GM23338 (cell line): ENCODE results near the gene ADSS1. TPM values are rescaled to one million over a fixed set of nuclear protein-coding genes. Genes with fewer than 3 reads are reported as not detected.

Source experiments
- ATAC-seq: fragments of 200-7000 bp; cut with Tn5 transposase; 3 replicates; pipeline ENCODE4 v1.9.1; 2020
- DNase-seq: peaks from one replicate; pipeline ENCODE4 v3.0.0-alpha.2; 2015; ENCODE audit warnings: low spot score
- H2AFZ ChIP-seq: fragments of 200-600 bp; sonication (generic); 2 replicates; pipeline ENCODE4 v1.8.0; 2016; ENCODE audit warnings: antibody characterized with exemption, mild to moderate bottlenecking, moderate library complexity
- H3F3A ChIP-seq: fragments of 200-600 bp; sonication (generic); replicated peaks from 2 replicates; pipeline ENCODE4 v1.8.0; 2017; ENCODE audit warnings: antibody characterized with exemption, mixed run types, low read depth
- H3K27ac ChIP-seq: fragments of 200-600 bp; sonication (generic); 2 replicates; pipeline ENCODE4 v1.6.1; 2016; ENCODE audit warnings: low read depth
- H3K27me3 ChIP-seq: fragments of 200-600 bp; sonication (generic); 2 replicates; pipeline ENCODE4 v1.8.0; 2016; ENCODE audit warnings: mild to moderate bottlenecking, mixed run types, moderate library complexity; ENCODE audit not compliant: insufficient read depth
- H3K36me3 ChIP-seq: fragments of 200-600 bp; sonication (generic); 2 replicates; pipeline ENCODE4 v1.8.0; 2016; ENCODE audit warnings: mild to moderate bottlenecking; ENCODE audit not compliant: insufficient read depth
- H3K4me1 ChIP-seq: fragments of 200-600 bp; sonication (generic); 2 replicates; pipeline ENCODE4 v1.8.0; 2016; ENCODE audit warnings: mild to moderate bottlenecking, moderate library complexity; ENCODE audit not compliant: insufficient read depth
- H3K4me2 ChIP-seq: fragments of 200-600 bp; sonication (generic); 2 replicates; pipeline ENCODE4 v1.7.1; 2017; ENCODE audit warnings: mixed run types
- H3K4me3 ChIP-seq: fragments of 200-600 bp; sonication (generic); 2 replicates; pipeline ENCODE4 v1.6.1; 2016; ENCODE audit warnings: mixed run types
- H3K79me2 ChIP-seq: fragments of 200-600 bp; sonication (generic); replicated peaks from 2 replicates; pipeline ENCODE4 v1.8.0; 2017; ENCODE audit warnings: mild to moderate bottlenecking; ENCODE audit not compliant: insufficient read depth
- H3K9me2 ChIP-seq: fragments of 200-600 bp; sonication (generic); 2 replicates; pipeline ENCODE4 v1.8.0; 2017; ENCODE audit not compliant: insufficient read depth
- H4K20me1 ChIP-seq: fragments of 200-600 bp; sonication (generic); replicated peaks from 2 replicates; pipeline ENCODE4 v1.8.0; 2017; ENCODE audit warnings: mild to moderate bottlenecking; ENCODE audit not compliant: insufficient read depth
- H3K27ac Mint-ChIP-seq: 2 replicates; pipeline ENCODE4 v1.8.0; 2020; ENCODE audit warnings: inconsistent platforms, mild to moderate bottlenecking, moderate library complexity, mixed read lengths
- H3K27me3 Mint-ChIP-seq: 3 replicates; pipeline ENCODE4 v1.8.0; 2022; ENCODE audit warnings: low read depth, mild to moderate bottlenecking, moderate library complexity, mixed read lengths, inconsistent platforms; ENCODE audit not compliant: insufficient read depth, poor library complexity
- H3K36me3 Mint-ChIP-seq: 3 replicates; pipeline ENCODE4 v1.8.0; 2021; ENCODE audit warnings: low read depth, mild to moderate bottlenecking, inconsistent platforms, moderate library complexity, mixed read lengths
- H3K4me1 Mint-ChIP-seq: 3 replicates; pipeline ENCODE4 v1.8.0; 2020; ENCODE audit warnings: mild to moderate bottlenecking, inconsistent platforms, mixed read lengths
- H3K4me3 Mint-ChIP-seq: 3 replicates; pipeline ENCODE4 v1.8.0; 2021; ENCODE audit warnings: moderate library complexity, mild to moderate bottlenecking, inconsistent platforms, mixed read lengths
- H3K9me3 Mint-ChIP-seq: 3 replicates; pipeline ENCODE4 v1.8.0; 2020; ENCODE audit warnings: moderate library complexity, mild to moderate bottlenecking, inconsistent platforms, mixed read lengths
- ETS1 ChIP-seq: IDR thresholded peaks from 2 replicates; pipeline ENCODE4 v1.6.1; 2016; ENCODE audit warnings: antibody characterized with exemption
- JUNB ChIP-seq: IDR thresholded peaks from one replicate; pipeline ENCODE4 v1.6.1; 2016; ENCODE audit warnings: antibody characterized with exemption; ENCODE audit not compliant: unreplicated experiment
- NANOG ChIP-seq: IDR thresholded peaks from 2 replicates; pipeline ENCODE4 v1.6.1; 2016; ENCODE audit warnings: antibody characterized with exemption, borderline replicate concordance
- REST ChIP-seq: IDR thresholded peaks from one replicate; pipeline ENCODE4 v1.6.1; 2018; ENCODE audit warnings: antibody characterized with exemption; ENCODE audit not compliant: unreplicated experiment
- ZNF462 ChIP-seq: fragments of 250-450 bp; sonication (Bioruptor Pico); IDR thresholded peaks from 2 replicates; pipeline ENCODE4 v1.5.0; 2020; ENCODE audit warnings: mild to moderate bottlenecking, moderate library complexity
- polyA plus RNA-seq: library from polyadenylated mRNA; unstranded; fragments of >200 nt; fragmentation: Nextera tagmentation; extraction: Ambion mirVana; gene quantifications from 2 replicates; pipeline ENCODE4 v1.2.1, GENCODE V29; 2016
- total RNA-seq: library from RNA; depleted of rRNA; stranded (reverse); fragments of >200 nt; shearing (Covaris generic); gene quantifications from 2 replicates; pipeline ENCODE4 v1.2.3, GENCODE V29; 2014

Gene ADSS1
- total and polyA plus RNA-seq, 2 experiments from 2014 or later = 9.5 to 11.6 TPM

GRCh38 chr14:104694475-104694950, 29.5 kb upstream of the ADSS1 start (continued):
- TF ChIP-seq ZNF462 (CRISPR knock-in tag) (no peak), REST (no peak), JUNB (no peak)

GRCh38 chr14:104694991-104695659, 28.9 kb upstream of the ADSS1 start:
- DNase-seq (no peak), ATAC-seq (peak; percentile 4; the same call in 1 of the 3 replicates)
- no peaks in the 10 kb centered on the region for H3F3A ChIP-seq
- no peak overlapping the region for H3K27ac Mint-ChIP-seq
- H3K4me1 ChIP-seq = peaks cover 22% of the 10 kb centered on the region
- no peak overlapping the region for H3K4me3 Mint-ChIP-seq
- H3K4me3 ChIP-seq = no peak overlapping the region
- no peaks in the 10 kb centered on the region for H3K27me3 ChIP-seq
- H3K9me2 ChIP-seq = no peaks in the 10 kb centered on the region
- no peaks in the 10 kb centered on the region for H3K36me3 ChIP-seq
- H3K4me1 Mint-ChIP-seq = peaks cover 31% of the 10 kb centered on the region
- H3K36me3 Mint-ChIP-seq = peaks cover 4% of the 10 kb centered on the region; the same call in 1 of the 3 replicates
- 0 out of 2 replicates have a peak overlapping the region, but pooled peaks have one; percentile 26 for H3K27ac ChIP-seq
- peaks cover 42% of the 10 kb centered on the region for H3K79me2 ChIP-seq
- no peak overlapping the region for H2AFZ ChIP-seq
- peaks cover 5% of the 10 kb centered on the region; the same call in 1 of the 2 replicates for H4K20me1 ChIP-seq
- no peaks in the 10 kb centered on the region for H3K9me3 Mint-ChIP-seq
- TF ChIP-seq NANOG = no peak
- 0 out of 2 replicates have a peak, but pooled peaks have one; percentile 38 for TF ChIP-seq ETS1
- peak overlapping the region; percentile 57 for H3K4me2 ChIP-seq
- peaks cover 10% of the 10 kb centered on the region for H3K27me3 Mint-ChIP-seq
